Prostate gland (tissue), 2 donors: ENCODE results near the gene ARFGAP3. TPM values are rescaled to one million over a fixed set of nuclear protein-coding genes. Genes with fewer than 3 reads are reported as not detected.
A peak's percentile ranks its signal among the peaks of the same experiment; 100 is the strongest.

ENCODE experiments used
- DNase-seq: peaks from one replicate; pipeline ENCODE4 v3.0.0-alpha.2; 2019; ENCODE audit warnings: low spot score
- H3K27ac ChIP-seq, 2 donors: fragments of 200-600 bp; sonication (generic); 2 replicates each; pipeline ENCODE4 v1.5.1; 2017 to 2019
- H3K27me3 ChIP-seq: fragments of 200-600 bp; sonication (generic); replicated peaks from 2 replicates; pipeline ENCODE4 v1.5.1; 2019; ENCODE audit not compliant: insufficient read depth
- H3K36me3 ChIP-seq, 2 donors: fragments of 200-600 bp; sonication (generic); 1 replicate in 1 of 2; 2 replicates in 1 of 2; pipeline versions ENCODE4 v1.5.1 to v1.8.1; 2017 to 2019
- H3K4me1 ChIP-seq: fragments of 200-600 bp; sonication (generic); replicated peaks from 2 replicates; pipeline ENCODE4 v1.5.1; 2019
- H3K4me3 ChIP-seq, 2 donors: fragments of 200-600 bp; sonication (generic); 2 replicates each; pipeline ENCODE4 v1.5.1; 2017 to 2019
- H3K9me3 ChIP-seq: fragments of 200-600 bp; sonication (generic); 2 replicates; pipeline ENCODE4 v1.5.1; 2017
- CTCF ChIP-seq, 4 experiments: fragments of 200-600 bp in 2 of 4; fragments of 450-650 bp in 2 of 4; sonication (generic) in 2 of 4; IDR thresholded peaks; 1 replicate in 3 of 4; 2 replicates in 1 of 4; pipeline ENCODE4 v1.5.1; 2016 to 2019; ENCODE audit warnings: antibody characterized with exemption in 4 of 4, mild to moderate bottlenecking in 2 of 4, moderate library complexity in 2 of 4
- POLR2A ChIP-seq: fragments of 450-650 bp; IDR thresholded peaks from one replicate; pipeline ENCODE4 v1.6.1; 2016; ENCODE audit warnings: antibody characterized with exemption, mild to moderate bottlenecking
- POLR2AphosphoS5 ChIP-seq: sonication (generic); formaldehyde crosslinking; IDR thresholded peaks from one replicate; pipeline ENCODE4 v1.6.1; 2017; ENCODE audit warnings: antibody characterized with exemption
- WGBS: methylation state at CpG from one replicate; pipeline ENCODE4 v1.1.5; 2018; 5-methylcytosine and 5-hydroxymethylcytosine counted together
- intact Hi-C: fragments of 100-400 bp; cut with DNase I; formaldehyde crosslinking; loops from one replicate; pipeline ENCODE4 v1.14.2; 2022
- total RNA-seq, 2 donors: library from RNA; depleted of rRNA; stranded (reverse); fragments of >200 nt; gene quantifications; one replicate each; pipeline ENCODE4 v1.1.0, GENCODE V29; 2016

The ARFGAP3 gene
- total RNA-seq, 2 donors from 2014 or later: 92.9 to 127 TPM

GRCh38 chr22:42799061-42799460 is 58.0 kb downstream of the ARFGAP3 start:
- no peaks in the 10 kb centered on the region for H3K27me3 ChIP-seq
- H3K4me3 ChIP-seq: no peak overlapping the region
- peaks cover 6% of the 10 kb centered on the region for H3K4me1 ChIP-seq
- intact Hi-C loops: no loop called here
- peaks cover 4 to 17% of the 10 kb centered on the region in 2 donors for H3K36me3 ChIP-seq
- peak overlapping the region in 1 of 2 donors; percentile 63 for H3K27ac ChIP-seq
- WGBS: 93% methylated on average over 10 of the region's 10 CpGs
- DNase-seq: no peak
- no peaks in the 10 kb centered on the region for H3K9me3 ChIP-seq
- TF ChIP-seq POLR2A: no peak
- TF ChIP-seq CTCF (IDR thresholded peaks at IDR 0.05): no peak
- no peak for TF ChIP-seq POLR2AphosphoS5

- no peak for TF ChIP-seq CTCF (IDR thresholded peaks at IDR 0.05)
- no peak for TF ChIP-seq POLR2A
- TF ChIP-seq POLR2AphosphoS5: peak; percentile 19
- Histone ChIP-seq H3K36me3 (peaks cover 4 to 17% of the 10 kb centered on the region in 2 donors), H3K9me3 (no peaks in the 10 kb centered on the region), H3K4me1 (no peaks in the 10 kb centered on the region), H3K4me3 (no peak overlapping the region), H3K27ac (peak overlapping the region; percentile 61 to 74), H3K27me3 (no peaks in the 10 kb centered on the region)
- intact Hi-C loops: no loop called here
- 44% methylated on average over 5 of the region's 5 CpGs for WGBS
- no peak for DNase-seq
These were observed 60.1 kb downstream of the ARFGAP3 start for GRCh38 chr22:42797011-42797410.

- 90% methylated on average over 12 of the region's 12 CpGs for WGBS
- no peaks in the 10 kb centered on the region for H3K27me3 ChIP-seq
- no peaks in the 10 kb centered on the region for H3K9me3 ChIP-seq
- no peak overlapping the region for H3K4me3 ChIP-seq
- peaks cover 4 to 11% of the 10 kb centered on the region in 2 donors for H3K36me3 ChIP-seq
- intact Hi-C loops: no loop called here
- peak overlapping the region in 1 of 2 donors; percentile 74 for H3K27ac ChIP-seq
- DNase-seq: no peak
- H3K4me1 ChIP-seq: no peaks in the 10 kb centered on the region
- no peak for TF ChIP-seq POLR2A
- no peak for TF ChIP-seq CTCF (IDR thresholded peaks at IDR 0.05)
- no peak for TF ChIP-seq POLR2AphosphoS5
These were observed 61.0 kb downstream of the ARFGAP3 start for GRCh38 chr22:42796081-42796480.

- Histone ChIP-seq H3K27ac (peak overlapping the region; percentile 68 to 74), H3K9me3 (no peaks in the 10 kb centered on the region), H3K4me3 (no peak overlapping the region), H3K27me3 (no peaks in the 10 kb centered on the region), H3K4me1 (no peaks in the 10 kb centered on the region), H3K36me3 (peaks cover 4 to 9% of the 10 kb centered on the region in 2 donors)
- DNase-seq: no peak
- 65% methylated on average over 25 of the region's 25 CpGs for WGBS
- intact Hi-C loops: no loop called here
- TF ChIP-seq POLR2A (no peak), POLR2AphosphoS5 (no peak), CTCF (IDR thresholded peaks at IDR 0.05) (no peak)
These were observed 62.2 kb downstream of the ARFGAP3 start for GRCh38 chr22:42794551-42795510.
